OCI-LY1 (cell line): ENCODE data around the gene VWC2.

Experiments
- CTCF ChIP-seq: fragments of 200-600 bp; sonication (generic), shearing (Covaris generic); IDR thresholded peaks from 2 replicates; pipeline ENCODE4 v1.5.1; 2017; ENCODE audit warnings: mild to moderate bottlenecking, antibody characterized with exemption, low read length, moderate library complexity, mixed read lengths
- EZH2 ChIP-seq: fragments of 200-600 bp; sonication (generic), shearing (Covaris generic); IDR thresholded peaks from 2 replicates; pipeline ENCODE4 v1.8.0; 2017; ENCODE audit warnings: borderline replicate concordance, mixed run types, mild to moderate bottlenecking, antibody characterized with exemption, low read length, moderate library complexity, mixed read lengths

- TF ChIP-seq CTCF: no peak
- no peak for TF ChIP-seq EZH2
Measured at GRCh38 chr7:49805371-49806007, 32.1 kb downstream of the VWC2 start.
